Mesenchymal stem cell (in vitro differentiated cells and primary cell): Measurements from ENCODE around the gene VAC14.

ENCODE experiments used
- DNase-seq: peaks from one replicate; pipeline ENCODE4 v3.0.0-alpha.2; 2013
- H2AFZ ChIP-seq: one replicate; pipeline ENCODE4 v1.6.1; 2013; ENCODE audit warnings: low read depth, mild to moderate bottlenecking, control low read depth, inconsistent platforms, low read length, moderate library complexity
- H2AK5ac ChIP-seq: 2 replicates; pipeline ENCODE4 v1.6.1; 2013; ENCODE audit warnings: low read length, moderate library complexity, mild to moderate bottlenecking, inconsistent platforms; ENCODE audit not compliant: severe bottlenecking
- H2BK120ac ChIP-seq: one replicate; pipeline ENCODE4 v1.6.1; 2013; ENCODE audit warnings: low read depth, mild to moderate bottlenecking, inconsistent platforms, low read length, moderate library complexity
- H2BK12ac ChIP-seq, 2 experiments: one replicate each; pipeline ENCODE4 v1.6.1; 2013; ENCODE audit warnings: inconsistent platforms in 2 of 2, low read length in 2 of 2, mild to moderate bottlenecking in 2 of 2, moderate library complexity in 2 of 2, control low read depth in 1 of 2
- H2BK15ac ChIP-seq: one replicate; pipeline ENCODE4 v1.6.1; 2013; ENCODE audit warnings: mild to moderate bottlenecking, low read depth, inconsistent platforms; ENCODE audit not compliant: poor library complexity, severe bottlenecking
- H2BK5ac ChIP-seq: 2 replicates; pipeline ENCODE4 v1.6.1; 2013; ENCODE audit warnings: low read depth, mild to moderate bottlenecking, low read length, control low read depth, inconsistent platforms; ENCODE audit not compliant: poor library complexity, severe bottlenecking
- H3K14ac ChIP-seq, 2 experiments: one replicate each; pipeline ENCODE4 v1.6.1; 2013; ENCODE audit warnings: inconsistent platforms in 2 of 2, low read length in 2 of 2, control low read depth in 1 of 2, mild to moderate bottlenecking in 1 of 2, moderate library complexity in 1 of 2
- H3K18ac ChIP-seq, 2 experiments: one replicate each; pipeline ENCODE4 v1.6.1; 2013; ENCODE audit warnings: inconsistent platforms in 2 of 2, low read length in 2 of 2, control low read depth in 1 of 2, low read depth in 1 of 2, mild to moderate bottlenecking in 1 of 2
- H3K23ac ChIP-seq, 2 experiments: one replicate each; pipeline ENCODE4 v1.6.1; 2013; ENCODE audit warnings: inconsistent platforms in 2 of 2, low read length in 2 of 2, mild to moderate bottlenecking in 2 of 2, moderate library complexity in 2 of 2, control low read depth in 1 of 2
- H3K27ac ChIP-seq: 2 replicates; pipeline ENCODE4 v1.5.1; 2013; ENCODE audit warnings: mild to moderate bottlenecking, moderate library complexity, low read length, control low read depth, inconsistent platforms; ENCODE audit not compliant: poor library complexity, severe bottlenecking
- H3K27me3 ChIP-seq, 2 experiments: 2 replicates each; pipeline versions ENCODE4 v1.6.1 to v1.7.0; 2013; ENCODE audit warnings: low read length in 2 of 2, mild to moderate bottlenecking in 2 of 2, moderate library complexity in 2 of 2, control low read depth in 1 of 2, inconsistent platforms in 1 of 2; ENCODE audit not compliant: control insufficient read depth in 1 of 2, insufficient read depth in 1 of 2
- H3K36me3 ChIP-seq, 2 experiments: 2 replicates each; pipeline versions ENCODE4 v1.6.1 to v1.7.0; 2013; ENCODE audit warnings: low read length in 2 of 2, control low read depth in 1 of 2, inconsistent platforms in 1 of 2, low read depth in 1 of 2, mild to moderate bottlenecking in 1 of 2; ENCODE audit not compliant: insufficient read depth in 2 of 2, control insufficient read depth in 1 of 2
- H3K4ac ChIP-seq, 2 experiments: one replicate each; pipeline ENCODE4 v1.6.1; 2013; ENCODE audit warnings: inconsistent platforms in 2 of 2, low read length in 2 of 2, mild to moderate bottlenecking in 2 of 2, moderate library complexity in 2 of 2, control low read depth in 1 of 2, low read depth in 1 of 2
- H3K4me1 ChIP-seq: 2 replicates; pipeline ENCODE4 v1.6.1; 2013; ENCODE audit warnings: low read depth, low read length, control low read depth; ENCODE audit not compliant: control insufficient read depth, insufficient read depth
- H3K4me2 ChIP-seq: 2 replicates; pipeline ENCODE4 v1.6.1; 2013; ENCODE audit warnings: low read length, mild to moderate bottlenecking, inconsistent platforms; ENCODE audit not compliant: poor library complexity, severe bottlenecking
- H3K4me3 ChIP-seq, 2 experiments: 2 replicates each; pipeline versions ENCODE4 v1.5.1 to v1.7.0; 2013; ENCODE audit warnings: low read length in 2 of 2, mild to moderate bottlenecking in 2 of 2, control low read depth in 1 of 2, low read depth in 1 of 2; ENCODE audit not compliant: insufficient read depth in 1 of 2
- H3K79me1 ChIP-seq: replicated peaks from 2 replicates; pipeline ENCODE4 v1.6.1; 2013; ENCODE audit warnings: mild to moderate bottlenecking, control low read depth, low read length, inconsistent platforms; ENCODE audit not compliant: poor library complexity, severe bottlenecking
- H3K9ac ChIP-seq: 2 replicates; pipeline ENCODE4 v1.7.0; 2013; ENCODE audit warnings: mild to moderate bottlenecking, low read length, moderate library complexity
- H3K9me3 ChIP-seq: 2 replicates; pipeline ENCODE4 v1.7.0; 2013; ENCODE audit warnings: mild to moderate bottlenecking, low read length; ENCODE audit not compliant: control insufficient read depth
- H4K8ac ChIP-seq: one replicate; pipeline ENCODE4 v1.6.1; 2013; ENCODE audit warnings: inconsistent platforms, mild to moderate bottlenecking, low read length, moderate library complexity
- H4K91ac ChIP-seq: one replicate; pipeline ENCODE4 v1.6.1; 2013; ENCODE audit warnings: mild to moderate bottlenecking, low read length, inconsistent platforms
- WGBS: methylation state at CpG from one replicate; pipeline ENCODE4 v1.1.7; 2013; ENCODE audit warnings: mixed read lengths; 5-methylcytosine and 5-hydroxymethylcytosine counted together

The VAC14 gene

DNA sequence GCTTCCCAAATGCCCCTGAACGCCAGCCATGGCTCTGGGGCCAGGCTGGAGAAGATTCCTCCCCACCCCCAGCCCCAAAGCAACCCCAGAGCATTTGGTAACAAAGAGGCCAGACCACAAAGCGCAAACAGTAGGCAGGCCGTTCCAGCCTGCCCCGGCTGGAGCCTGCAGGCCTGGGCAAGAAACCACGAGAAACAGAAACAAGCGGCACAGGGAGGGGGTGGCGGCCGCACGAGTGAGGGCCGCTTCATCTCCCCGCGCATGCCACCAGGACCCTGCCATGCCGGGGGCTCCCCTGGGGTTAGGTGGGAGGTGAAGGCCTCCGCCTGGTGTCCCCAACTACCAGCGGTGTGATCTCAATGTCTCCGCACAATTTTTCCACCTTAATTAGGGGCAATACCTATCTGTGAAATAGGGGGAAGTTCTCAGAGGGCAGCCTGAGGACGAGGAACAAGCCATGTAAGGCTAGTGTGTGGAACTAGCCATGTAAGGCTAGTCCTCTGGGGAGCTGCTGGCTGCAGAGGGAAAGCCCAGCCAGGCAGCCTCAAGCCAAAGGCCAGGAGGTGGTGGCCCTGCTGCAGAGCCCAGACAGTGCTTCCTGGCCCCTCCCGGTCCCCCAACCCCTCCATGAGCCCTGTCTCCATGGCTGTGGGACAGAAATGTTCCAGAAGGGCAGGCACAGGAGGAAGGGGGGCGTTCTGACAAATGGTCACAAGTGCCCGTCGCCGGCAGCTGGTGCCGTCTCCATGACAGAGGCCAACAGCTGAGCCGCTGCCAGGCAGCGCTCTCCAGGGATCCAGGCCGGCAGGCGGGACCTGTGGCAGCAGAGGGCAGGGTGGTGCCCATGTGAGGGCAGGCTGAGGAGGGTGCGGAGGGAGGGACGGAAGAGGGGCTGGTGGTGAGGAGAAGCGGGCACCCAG, 100.6 kb downstream of the VAC14 start:
- H3K27me3 ChIP-seq: no peaks in the 10 kb centered on the region
- H3K27ac ChIP-seq: no peak overlapping the region
- H3K18ac ChIP-seq: peak overlapping the region; percentile 76 to 87
- peak overlapping the region; percentile 83 for H4K91ac ChIP-seq
- H3K4me1 ChIP-seq: peaks cover 90% of the 10 kb centered on the region
- H2BK15ac ChIP-seq: peak overlapping the region; percentile 75
- no peak overlapping the region for H2AFZ ChIP-seq
- H3K23ac ChIP-seq: no peak overlapping the region
- H2BK5ac ChIP-seq: no peak overlapping the region
- no peak overlapping the region for H3K9ac ChIP-seq
- H2AK5ac ChIP-seq: peak overlapping the region; percentile 19
- peak overlapping the region; percentile 72 for H4K8ac ChIP-seq
- no peak overlapping the region for H3K4me2 ChIP-seq
- H3K4me3 ChIP-seq: no peak overlapping the region
- H2BK12ac ChIP-seq: peak overlapping the region; percentile 38 to 87
- H3K79me1 ChIP-seq: peaks cover 8% of the 10 kb centered on the region
- peak overlapping the region; percentile 64 to 70 for H3K4ac ChIP-seq
- no peaks in the 10 kb centered on the region for H3K9me3 ChIP-seq
- 86% methylated on average over 28 of the region's 30 CpGs for WGBS
- peak overlapping the region; percentile 69 for H2BK120ac ChIP-seq
- H3K14ac ChIP-seq: no peak overlapping the region
- DNase-seq: peak; percentile 36
- H3K36me3 ChIP-seq: peaks cover 6 to 17% of the 10 kb centered on the region in 2 experiments

DNA sequence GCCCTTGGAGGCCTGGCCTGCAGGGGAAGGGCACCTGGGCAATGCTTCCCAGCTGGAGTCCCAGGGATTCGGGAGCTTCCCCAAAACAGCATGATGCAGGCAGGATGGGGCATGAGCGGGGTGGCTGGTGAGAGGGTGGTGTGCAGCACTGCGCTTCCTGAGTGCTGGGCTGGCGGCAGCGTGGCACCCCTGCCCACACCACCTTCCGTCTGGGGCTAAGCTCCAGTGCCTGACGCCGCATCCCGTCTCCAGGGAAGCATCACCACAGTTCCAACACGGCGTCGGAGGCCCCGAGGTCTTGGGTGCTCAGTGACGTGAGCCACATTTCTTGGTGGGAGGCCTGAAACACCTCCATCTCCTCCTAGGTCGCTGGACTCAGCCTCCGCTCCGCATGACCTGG, 101.3 kb downstream of the VAC14 start:
- peaks cover 6 to 17% of the 10 kb centered on the region in 2 experiments for H3K36me3 ChIP-seq
- H2BK5ac ChIP-seq: no peak overlapping the region
- H2AK5ac ChIP-seq: peak overlapping the region; percentile 27
- no peaks in the 10 kb centered on the region for H3K9me3 ChIP-seq
- no peak overlapping the region for H3K4me2 ChIP-seq
- no peak overlapping the region for H2BK15ac ChIP-seq
- no peak overlapping the region for H3K4me3 ChIP-seq
- no peak overlapping the region for H2AFZ ChIP-seq
- H3K79me1 ChIP-seq: peaks cover 8% of the 10 kb centered on the region
- peak overlapping the region in 1 of 2 experiments; percentile 34 for H3K23ac ChIP-seq
- H2BK12ac ChIP-seq: peak overlapping the region; percentile 61 to 82
- no peak overlapping the region for H3K9ac ChIP-seq
- peak overlapping the region in 1 of 2 experiments; percentile 78 for H3K14ac ChIP-seq
- peak overlapping the region; percentile 38 for H4K8ac ChIP-seq
- WGBS: 96% methylated on average over 17 of the region's 17 CpGs
- H3K27ac ChIP-seq: no peak overlapping the region
- no peaks in the 10 kb centered on the region for H3K27me3 ChIP-seq
- peaks cover 88% of the 10 kb centered on the region for H3K4me1 ChIP-seq
- DNase-seq: no peak
- H4K91ac ChIP-seq: peak overlapping the region; percentile 80
- peak overlapping the region; percentile 37 to 39 for H3K4ac ChIP-seq
- H2BK120ac ChIP-seq: no peak overlapping the region
- peak overlapping the region; percentile 48 to 52 for H3K18ac ChIP-seq

DNA sequence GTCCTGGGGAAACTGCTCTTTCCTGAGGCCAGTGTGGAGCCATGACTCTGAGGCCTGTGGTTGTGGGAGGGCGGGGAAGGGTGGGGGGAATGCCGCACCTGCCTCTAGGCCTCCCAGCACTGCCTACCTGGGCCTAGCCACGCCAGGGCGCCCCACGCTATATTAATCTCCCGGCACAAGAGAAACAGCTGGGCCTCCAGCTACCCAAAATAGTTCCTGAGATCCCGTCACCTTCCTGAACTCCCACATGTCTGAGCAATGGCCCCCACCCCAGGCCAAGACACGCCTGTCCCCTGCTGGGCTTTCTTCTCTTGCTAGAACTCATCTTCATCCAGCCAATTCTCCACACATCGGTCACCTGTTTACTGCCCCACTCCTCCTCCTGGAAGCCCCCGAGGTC, 102.1 kb downstream of the VAC14 start:
- H2BK12ac ChIP-seq: peak overlapping the region in 1 of 2 experiments; percentile 88
- peak overlapping the region; percentile 40 for H4K91ac ChIP-seq
- no peak overlapping the region for H4K8ac ChIP-seq
- H2AFZ ChIP-seq: no peak overlapping the region
- H3K4me3 ChIP-seq: no peak overlapping the region
- no peak overlapping the region for H3K4me2 ChIP-seq
- H3K4me1 ChIP-seq: peaks cover 88% of the 10 kb centered on the region
- H2AK5ac ChIP-seq: no peak overlapping the region
- no peaks in the 10 kb centered on the region for H3K9me3 ChIP-seq
- WGBS: 95% methylated on average over 10 of the region's 10 CpGs
- H2BK5ac ChIP-seq: no peak overlapping the region
- H2BK15ac ChIP-seq: no peak overlapping the region
- no peak overlapping the region for H3K4ac ChIP-seq
- H3K27me3 ChIP-seq: no peaks in the 10 kb centered on the region
- H3K9ac ChIP-seq: no peak overlapping the region
- H3K18ac ChIP-seq: no peak overlapping the region
- H3K36me3 ChIP-seq: peaks cover 6 to 17% of the 10 kb centered on the region in 2 experiments
- H3K79me1 ChIP-seq: peaks cover 8% of the 10 kb centered on the region
- H3K23ac ChIP-seq: no peak overlapping the region
- no peak for DNase-seq
- no peak overlapping the region for H2BK120ac ChIP-seq
- H3K14ac ChIP-seq: no peak overlapping the region
- H3K27ac ChIP-seq: no peak overlapping the region

DNA sequence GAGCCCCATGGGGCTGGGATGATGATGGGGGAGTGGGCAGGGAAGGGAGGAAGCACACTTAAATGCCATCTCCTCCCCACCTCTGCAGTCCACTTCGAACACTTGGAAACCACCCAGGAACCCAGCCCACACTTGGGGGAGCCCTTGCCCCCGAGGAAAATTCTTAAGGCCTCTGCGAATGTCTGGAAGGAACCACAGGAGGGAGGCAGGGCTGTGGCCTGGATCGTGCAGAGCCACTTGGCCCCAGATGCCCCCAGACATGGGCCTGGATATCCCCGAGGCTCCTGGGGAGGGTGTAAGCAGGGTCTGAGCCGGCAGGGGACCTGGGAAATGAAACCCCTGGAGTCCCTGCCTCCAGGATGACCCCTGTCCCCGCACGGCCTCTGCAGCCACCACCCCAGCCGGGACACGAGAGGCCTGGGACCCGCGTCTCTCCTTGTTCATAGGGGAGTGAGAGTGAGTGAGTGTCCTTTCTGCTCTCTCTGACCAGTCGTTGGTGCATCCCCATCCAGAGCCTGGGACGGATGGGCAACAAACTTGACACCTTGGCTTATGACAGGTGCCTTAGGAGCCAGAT, 103.3 kb downstream of the VAC14 start:
- Histone ChIP-seq H3K18ac (peak overlapping the region; percentile 13 to 69), H3K4me2 (no peak overlapping the region), H4K91ac (peak overlapping the region; percentile 78), H3K4me1 (peaks cover 88% of the 10 kb centered on the region), H2BK12ac (peak overlapping the region; percentile 8 to 39), H2BK5ac (no peak overlapping the region), H3K36me3 (peaks cover 6 to 18% of the 10 kb centered on the region in 2 experiments), H2AK5ac (peak overlapping the region; percentile 54), H3K4ac (peak overlapping the region in 1 of 2 experiments; percentile 17), H3K9me3 (no peaks in the 10 kb centered on the region), H2BK15ac (no peak overlapping the region), H2AFZ (no peak overlapping the region), H3K14ac (no peak overlapping the region), H3K23ac (no peak overlapping the region), H2BK120ac (no peak overlapping the region), H3K27ac (no peak overlapping the region), H3K27me3 (no peaks in the 10 kb centered on the region), H3K4me3 (no peak overlapping the region), H3K9ac (no peak overlapping the region), H3K79me1 (peaks cover 8% of the 10 kb centered on the region), H4K8ac (no peak overlapping the region)
- 89% methylated on average over 14 of the region's 14 CpGs for WGBS
- peak; percentile 55 for DNase-seq
